Adrenal gland (tissue), 5 donors: ENCODE measurements around the gene CRYBG2.

Source experiments
- POLR2A ChIP-seq, 2 donors: fragments of 450-650 bp; IDR thresholded peaks; one replicate each; pipeline ENCODE4 v1.6.1; 2017; ENCODE audit warnings: antibody characterized with exemption in 2 of 2, mild to moderate bottlenecking in 2 of 2, moderate library complexity in 1 of 2
- TF ChIP-seq, protein P1 (sequence below), 6 experiments: fragments of 450-650 bp in 4 of 6; fragments of 200-600 bp in 2 of 6; sonication (generic) in 1 of 6; IDR thresholded peaks; 1 replicate in 5 of 6; 2 replicates in 1 of 6; pipeline versions ENCODE4 v1.5.1 to v1.8.0; 2016 to 2021; ENCODE audit warnings: antibody characterized with exemption in 6 of 6, mild to moderate bottlenecking in 2 of 6, moderate library complexity in 1 of 6
- donor health status: DM: no; HTN: no; CAD: no.

- no peak for TF ChIP-seq POLR2A (IDR thresholded peaks at IDR 0.05)
- TF ChIP-seq, protein P1, sequence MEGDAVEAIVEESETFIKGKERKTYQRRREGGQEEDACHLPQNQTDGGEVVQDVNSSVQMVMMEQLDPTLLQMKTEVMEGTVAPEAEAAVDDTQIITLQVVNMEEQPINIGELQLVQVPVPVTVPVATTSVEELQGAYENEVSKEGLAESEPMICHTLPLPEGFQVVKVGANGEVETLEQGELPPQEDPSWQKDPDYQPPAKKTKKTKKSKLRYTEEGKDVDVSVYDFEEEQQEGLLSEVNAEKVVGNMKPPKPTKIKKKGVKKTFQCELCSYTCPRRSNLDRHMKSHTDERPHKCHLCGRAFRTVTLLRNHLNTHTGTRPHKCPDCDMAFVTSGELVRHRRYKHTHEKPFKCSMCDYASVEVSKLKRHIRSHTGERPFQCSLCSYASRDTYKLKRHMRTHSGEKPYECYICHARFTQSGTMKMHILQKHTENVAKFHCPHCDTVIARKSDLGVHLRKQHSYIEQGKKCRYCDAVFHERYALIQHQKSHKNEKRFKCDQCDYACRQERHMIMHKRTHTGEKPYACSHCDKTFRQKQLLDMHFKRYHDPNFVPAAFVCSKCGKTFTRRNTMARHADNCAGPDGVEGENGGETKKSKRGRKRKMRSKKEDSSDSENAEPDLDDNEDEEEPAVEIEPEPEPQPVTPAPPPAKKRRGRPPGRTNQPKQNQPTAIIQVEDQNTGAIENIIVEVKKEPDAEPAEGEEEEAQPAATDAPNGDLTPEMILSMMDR (IDR thresholded peaks at IDR 0.05) = no peak
These were observed 79.0 kb downstream of the CRYBG2 start for GRCh38 chr1:26274801-26275425.
